ENCODE results near the gene FBXL12.
"Not testable (repeated sequence)": the region's sequence is repeated elsewhere in the genome, so short reads cannot be mapped to it uniquely, and the experiment has no call there.

FBXL12 gene, protein sequence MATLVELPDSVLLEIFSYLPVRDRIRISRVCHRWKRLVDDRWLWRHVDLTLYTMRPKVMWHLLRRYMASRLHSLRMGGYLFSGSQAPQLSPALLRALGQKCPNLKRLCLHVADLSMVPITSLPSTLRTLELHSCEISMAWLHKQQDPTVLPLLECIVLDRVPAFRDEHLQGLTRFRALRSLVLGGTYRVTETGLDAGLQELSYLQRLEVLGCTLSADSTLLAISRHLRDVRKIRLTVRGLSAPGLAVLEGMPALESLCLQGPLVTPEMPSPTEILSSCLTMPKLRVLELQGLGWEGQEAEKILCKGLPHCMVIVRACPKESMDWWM

DNA sequence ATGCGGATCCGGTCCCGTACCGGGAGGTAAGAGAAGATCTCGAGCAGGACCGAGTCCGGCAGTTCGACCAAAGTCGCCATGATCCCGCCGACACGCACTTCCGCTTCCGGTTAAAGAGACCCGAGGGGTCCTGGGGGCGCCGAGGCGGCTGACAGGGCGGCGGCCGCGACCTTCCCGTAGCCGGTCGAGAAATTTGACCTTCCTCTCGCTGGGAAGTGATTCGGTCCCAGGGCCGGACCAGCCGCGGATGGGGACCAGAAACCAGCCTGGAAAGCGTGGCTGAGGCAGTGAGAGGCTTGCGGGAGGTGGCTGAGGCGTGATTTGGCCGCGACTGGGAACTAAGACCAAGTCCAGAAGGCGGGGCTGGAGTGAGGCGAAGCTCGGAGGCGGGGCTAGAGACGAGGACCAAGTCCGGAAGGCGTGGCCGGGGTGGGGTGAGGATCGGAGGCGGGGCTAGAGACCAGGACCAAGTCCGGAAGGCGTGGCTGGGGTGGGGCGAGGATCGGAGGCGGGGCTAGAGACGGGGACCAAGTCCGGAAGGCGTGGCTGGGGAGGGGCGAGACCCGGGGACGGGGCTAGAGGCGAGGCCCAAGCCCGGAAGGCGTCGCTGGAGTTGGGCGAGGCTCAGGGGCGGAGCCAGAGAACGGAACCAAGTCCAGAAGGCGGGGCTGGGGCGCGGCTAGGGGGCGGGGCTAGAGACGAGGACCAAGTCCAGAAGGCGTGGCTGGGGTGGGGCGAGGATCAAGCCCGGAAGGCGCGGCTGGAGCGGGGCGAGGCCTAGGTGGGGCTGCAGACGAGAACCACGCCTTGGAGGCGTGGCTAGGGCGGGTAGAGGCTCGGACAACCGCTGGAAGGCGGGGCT, at the start of gene FBXL12:
Gene FBXL12 (minus strand): TSS at position 346 of the 862 bp plus-strand sequence. CDS start 266 bp downstream, at position 80.
- DNase-seq: peak; percentile 100

DNA sequence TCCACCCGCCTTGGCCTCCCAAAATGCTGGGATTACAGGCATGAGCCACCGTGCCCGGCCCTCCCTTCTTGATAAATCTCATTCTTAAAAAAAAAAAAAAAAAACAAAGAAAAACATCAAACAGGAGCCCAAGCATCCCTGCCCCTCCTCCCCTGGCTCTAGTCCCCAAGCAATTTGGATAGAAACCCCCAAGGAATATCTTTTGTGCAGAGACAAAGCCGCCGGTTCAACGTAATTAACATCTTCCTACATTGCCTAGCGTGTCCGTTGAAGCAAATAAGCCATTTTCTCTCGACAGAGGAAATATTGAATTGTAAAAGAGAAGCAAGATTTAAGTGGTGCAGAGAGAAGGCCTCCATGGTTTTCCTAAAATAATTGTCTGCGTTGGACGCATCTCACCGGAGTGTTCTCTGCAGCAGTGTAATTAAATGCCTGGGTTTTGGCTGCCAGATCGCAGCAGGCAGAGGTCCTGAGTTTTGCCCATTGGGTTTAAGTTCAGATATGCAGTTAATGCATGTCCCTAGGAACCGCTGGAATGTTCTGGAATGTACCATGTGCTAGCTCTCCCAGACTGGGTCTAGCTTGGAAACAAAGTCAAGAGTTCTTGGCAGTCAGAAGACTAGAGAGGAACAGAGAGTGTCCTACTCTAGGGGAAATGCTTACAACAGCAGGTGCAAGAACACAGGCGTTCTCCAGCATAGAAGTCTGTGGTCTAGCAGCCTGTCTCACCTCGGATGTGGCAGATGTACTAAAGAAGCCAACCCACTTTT, 47.0 kb upstream of the FBXL12 start:
- DNase-seq: peak; percentile 19

DNA sequence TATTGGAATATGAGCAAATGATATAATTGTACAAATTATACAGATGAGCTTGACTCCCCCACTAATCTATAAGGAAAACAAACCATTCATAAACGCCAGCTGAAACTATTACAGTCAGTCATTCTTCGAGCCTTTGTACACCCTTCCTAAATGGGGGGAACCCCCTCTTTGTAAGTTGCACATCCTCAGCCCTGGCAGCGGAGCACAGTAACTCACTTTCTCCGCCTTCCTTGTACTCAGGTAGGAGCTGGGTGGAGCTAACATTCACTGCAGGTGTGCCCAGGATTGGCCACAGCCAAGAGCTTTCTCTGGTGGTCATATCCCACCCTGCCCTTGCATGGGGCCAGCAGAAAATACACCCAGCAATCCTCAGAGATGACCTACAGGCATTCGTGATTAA, 44.9 kb upstream of the FBXL12 start:
- DNase-seq: peak; percentile 22

DNA sequence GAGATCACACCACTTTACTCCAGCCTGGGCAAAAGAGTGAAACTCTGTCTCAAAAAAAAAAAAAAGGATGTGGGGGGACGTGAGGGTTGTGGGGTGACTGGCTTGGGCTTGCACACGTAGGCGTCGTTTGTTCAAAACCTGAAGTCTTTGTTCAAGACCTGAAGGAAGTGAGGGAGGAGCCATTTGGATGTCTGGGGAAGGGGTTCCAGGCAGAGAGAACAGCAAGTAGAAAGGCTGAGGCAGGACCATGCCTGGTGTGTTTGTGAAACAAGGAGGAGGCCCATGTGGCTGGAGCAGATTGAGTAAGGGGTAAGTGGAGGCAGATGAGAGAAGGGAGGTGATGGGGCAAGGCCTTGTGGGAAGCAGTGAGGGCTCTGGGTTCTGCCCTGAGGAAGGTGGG, 44.1 kb upstream of the FBXL12 start:
- no peak for DNase-seq

DNA sequence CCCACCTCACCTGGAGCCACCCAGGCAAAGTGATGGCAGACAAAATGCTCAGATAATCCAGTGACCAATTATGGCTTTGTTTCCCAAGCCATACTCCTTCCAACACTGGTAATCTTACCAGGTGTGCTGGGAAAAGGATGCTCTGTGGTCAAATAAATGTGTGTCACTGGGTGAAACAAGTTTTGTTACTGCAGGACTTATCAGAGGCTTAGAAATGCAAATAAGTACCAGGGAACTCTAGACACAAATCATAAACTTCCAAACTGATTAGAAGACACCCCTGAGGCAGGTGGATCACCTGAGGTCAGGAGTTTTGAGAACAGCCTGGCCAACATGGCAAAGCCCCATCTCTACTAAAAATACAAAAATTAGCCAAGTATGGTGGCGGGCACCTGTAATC, 42.6 kb upstream of the FBXL12 start:
- DNase-seq: no peak

DNA sequence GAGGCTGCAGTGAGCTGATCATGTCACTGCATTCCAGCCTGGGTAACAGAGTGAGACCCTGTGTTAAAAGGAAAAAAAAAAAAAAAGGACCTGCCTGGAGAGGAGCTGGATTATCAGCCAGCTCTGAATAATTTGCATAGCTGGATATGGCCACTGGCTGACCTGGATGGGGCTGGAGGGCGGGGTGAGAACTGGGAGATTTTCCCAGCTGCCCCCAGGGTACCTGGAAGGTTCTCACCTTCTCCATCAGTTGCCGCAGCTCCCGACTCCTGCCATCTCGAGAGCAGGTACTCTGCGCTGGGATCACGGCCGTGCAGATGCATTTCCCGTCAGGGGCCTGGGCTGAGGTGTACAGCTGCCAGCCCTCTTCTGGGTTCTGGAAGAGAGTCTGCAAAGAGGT, 41.5 kb upstream of the FBXL12 start:
- DNase-seq: no peak

DNA sequence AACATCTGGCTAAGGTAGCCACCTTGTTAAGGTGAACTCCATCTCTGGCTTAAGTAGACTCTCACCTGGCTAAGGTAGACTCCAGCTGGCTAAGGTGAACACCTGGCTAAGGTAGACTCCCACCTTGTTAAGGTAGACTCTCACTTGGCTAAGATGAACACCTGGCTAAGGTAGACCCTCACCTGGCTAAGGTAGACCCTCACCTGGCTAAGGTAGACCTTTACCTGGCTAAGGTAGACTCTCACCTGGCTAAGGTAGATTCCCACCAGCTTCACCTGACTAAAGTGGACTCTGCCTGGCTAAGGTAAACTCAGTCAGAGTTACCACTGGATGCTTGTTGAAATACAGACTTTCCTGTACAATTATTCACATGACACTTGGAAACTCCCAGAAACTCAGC, 39.9 kb upstream of the FBXL12 start:
- DNase-seq: no peak

DNA sequence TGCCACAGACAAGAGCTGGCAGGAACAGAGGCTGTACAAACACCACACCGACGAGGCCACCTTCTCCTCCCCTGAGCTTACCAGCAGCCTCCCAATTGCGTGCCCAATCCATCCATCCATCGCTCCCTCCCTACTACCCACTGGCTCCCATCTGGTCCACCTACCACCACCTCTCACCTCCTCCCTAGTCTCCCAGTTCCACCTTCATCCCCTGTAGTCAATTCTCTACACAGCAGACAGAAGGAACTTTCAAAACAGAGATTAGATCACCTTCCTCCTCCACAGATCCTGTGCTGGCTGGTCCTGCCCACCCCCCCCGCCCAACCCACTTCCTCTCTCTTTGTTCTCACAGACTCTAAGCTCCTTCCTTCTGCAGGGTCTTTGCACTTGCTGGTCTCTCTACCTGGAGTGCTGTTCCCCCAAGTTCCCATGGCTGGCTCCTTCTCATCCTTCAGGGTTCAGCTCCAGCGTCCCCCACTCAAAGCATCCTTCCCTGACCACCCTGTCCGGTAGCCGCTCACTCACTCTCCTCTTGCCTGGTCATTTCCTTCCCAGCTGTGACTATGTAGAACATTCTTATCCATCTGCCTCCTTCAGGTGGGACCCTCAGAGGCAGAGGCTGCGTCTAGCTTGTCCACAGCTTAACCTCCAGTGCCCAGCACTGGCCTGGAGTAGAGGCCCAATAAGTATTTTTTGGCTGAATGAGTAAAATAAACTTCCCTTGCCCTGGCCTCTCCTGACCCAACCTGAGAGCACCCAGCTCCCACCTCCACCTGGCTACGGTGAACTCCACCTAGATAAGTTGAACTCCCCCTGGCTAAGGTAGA, 39.3 kb upstream of the FBXL12 start:
- DNase-seq: no peak

DNA sequence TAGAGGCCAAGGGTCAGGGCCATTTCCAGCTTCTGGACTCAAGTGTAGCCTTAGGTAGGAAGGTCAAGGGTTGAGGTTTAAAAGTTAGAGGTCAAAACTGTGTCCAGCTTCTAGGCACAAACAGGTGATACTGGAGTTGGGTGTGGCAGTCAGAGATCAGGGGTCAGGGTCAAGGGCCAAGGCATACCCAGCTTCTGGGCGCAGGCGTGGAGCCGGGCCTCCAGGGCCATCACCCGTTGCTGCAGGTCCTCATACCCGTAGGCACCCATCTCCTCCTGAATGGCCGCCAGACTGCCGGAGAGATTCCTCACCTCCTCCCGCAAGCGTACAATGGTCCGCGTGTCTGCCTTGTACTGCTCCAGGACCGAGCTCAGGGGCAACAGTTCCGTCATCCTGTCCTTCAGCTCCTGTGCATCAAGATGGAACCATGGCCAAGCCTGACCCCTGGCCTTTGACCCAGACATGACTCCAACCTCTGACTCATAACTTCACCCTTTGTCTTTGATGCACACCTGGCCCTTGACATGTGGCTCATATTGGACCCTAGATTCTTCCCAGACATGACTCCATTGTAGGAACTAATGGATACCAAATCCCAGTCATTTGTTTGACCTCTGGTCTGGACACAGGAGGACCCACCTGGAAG, 38.3 kb upstream of the FBXL12 start:
- no peak for DNase-seq

DNA sequence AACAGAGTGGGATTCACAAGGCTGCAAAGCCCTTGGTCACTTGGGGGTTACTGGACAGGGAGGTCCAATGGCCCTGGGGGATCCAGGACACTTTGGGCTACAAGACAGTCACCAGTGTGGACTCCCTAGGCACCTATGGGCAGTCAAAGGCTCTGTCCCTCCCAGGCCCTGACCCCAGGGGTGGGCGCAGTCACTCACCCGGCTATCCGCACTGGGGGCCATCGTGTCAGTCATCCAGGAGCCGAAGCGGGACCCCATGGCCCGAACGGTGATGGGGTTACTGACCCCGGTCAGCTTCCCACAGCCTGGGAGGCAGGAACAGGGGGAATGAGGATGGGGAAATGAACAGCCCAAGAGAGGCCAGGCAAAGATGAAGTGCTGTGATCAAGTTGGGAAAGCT, 37.7 kb upstream of the FBXL12 start:
- DNase-seq: no peak

DNA sequence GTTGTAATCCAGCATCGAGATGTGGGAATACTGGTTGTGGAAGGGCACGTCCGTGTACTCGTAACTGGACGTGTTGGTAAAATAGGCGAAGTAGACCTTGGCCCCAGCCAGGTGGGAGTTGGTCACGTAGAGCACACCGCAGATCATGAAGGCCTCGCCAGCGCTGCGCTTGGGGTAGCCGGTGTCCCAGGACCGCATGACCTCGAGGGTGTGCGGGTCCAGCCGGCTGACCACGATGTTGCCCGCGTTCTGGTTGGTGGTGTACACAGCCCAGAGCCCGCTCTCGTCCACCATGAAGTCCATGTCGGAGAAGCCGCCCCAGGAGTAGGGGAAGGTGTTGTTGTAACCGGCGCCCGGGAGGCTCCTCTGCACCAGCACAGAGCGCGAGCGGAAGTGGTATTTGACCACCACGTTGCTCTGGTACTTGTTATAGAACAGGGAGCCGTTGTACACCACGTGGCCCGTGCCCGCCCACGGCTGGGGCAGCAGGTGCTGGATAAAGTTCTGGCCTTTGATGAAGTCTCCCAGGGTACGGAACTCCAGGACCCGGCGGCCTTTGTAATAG, 35.5 kb upstream of the FBXL12 start:
- no peak for DNase-seq

DNA sequence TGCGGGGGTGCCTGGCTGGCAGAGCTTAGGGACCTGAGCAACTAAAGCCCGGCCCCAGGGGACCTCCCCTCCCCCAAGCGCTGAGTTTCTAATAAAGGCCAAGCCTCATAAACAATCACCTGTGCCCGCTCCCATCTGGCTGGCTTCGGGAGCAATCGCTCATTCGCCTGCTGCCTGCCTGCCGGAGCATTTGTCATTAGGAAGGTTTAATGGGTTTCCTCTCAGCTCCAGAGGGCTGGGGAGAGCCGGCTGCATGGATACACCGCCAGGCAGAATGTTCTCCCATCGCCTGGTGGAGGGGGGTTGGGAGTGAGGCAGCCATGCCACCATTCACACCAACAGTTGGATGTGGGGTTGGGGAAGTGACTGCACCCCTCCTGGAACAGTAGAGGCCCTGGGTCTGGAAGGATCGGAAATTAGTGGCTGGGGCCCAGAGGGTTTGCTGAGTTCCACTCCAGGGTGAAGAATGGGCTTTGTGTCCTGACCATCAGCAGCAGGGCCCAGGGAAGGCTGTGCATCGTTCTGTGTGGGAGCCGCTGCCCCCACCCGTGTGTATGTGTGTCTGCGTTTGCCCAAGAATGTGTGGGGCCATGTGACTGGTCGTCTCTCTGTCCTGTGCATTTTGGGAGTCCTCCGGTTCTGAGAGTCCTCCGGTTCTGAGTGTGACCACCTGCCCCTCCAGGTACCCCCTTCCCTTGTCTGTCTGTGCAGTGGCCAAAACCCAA, 31.5 kb upstream of the FBXL12 start:
- DNase-seq: no peak

DNA sequence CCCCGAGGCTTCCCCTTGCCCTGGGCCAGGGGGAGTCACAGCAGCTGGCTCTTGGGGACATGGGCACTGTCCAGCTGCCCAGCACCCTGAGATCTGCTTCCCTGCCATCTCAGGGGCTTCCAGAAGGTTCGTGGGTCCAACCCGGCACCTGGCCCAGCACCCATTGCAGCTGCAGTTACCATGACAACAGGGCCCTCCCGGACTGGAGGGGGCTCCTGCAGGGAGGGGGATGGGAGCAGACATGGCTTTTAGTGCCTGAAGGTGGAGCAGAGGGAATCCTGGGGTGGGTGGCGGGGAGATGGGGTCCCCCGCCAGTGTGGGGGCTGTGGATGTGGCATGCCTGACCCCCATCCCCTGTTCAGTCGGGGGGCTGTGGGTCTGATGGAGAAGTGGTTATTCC, 30.9 kb upstream of the FBXL12 start:
- DNase-seq: no peak

DNA sequence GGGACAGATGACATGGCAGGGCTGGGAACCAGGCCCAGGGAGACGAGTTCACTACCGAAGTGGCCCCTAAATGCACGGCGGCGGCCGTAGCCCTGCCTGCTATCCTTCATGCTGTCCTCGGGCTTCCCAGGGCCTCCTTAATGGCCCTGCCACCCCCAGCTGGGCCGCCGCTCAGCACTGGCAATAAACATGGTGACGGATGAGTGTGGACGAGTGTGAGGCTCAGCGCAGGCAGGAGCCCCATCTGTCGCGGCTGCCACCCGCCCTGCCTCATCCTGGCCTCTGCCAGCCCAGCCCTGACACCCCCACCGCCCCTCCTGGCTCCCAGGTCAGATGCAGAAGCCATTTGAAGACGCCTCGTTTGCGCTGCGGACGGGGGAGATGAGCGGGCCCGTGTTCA, 29.9 kb upstream of the FBXL12 start:
- no peak for DNase-seq

DNA sequence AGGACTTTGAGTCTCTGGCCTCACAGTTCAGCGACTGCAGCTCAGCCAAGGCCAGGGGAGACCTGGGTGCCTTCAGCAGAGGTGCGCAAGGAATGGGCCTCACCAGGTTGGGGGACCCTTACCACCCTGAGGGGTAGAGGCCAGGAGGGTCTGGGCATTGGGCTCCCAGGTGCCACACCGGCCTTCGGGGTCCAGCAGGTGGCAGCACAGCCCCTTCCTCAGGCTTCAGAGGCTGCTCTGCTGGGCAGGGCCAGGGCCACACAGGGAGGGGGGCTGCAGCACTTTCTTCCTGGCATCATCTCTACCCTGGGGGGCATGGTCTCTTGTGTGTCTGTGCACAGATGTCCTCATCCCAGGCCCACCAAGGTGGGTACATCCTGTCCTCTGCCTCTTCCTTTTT, 29.2 kb upstream of the FBXL12 start:
- peak; percentile 35 for DNase-seq

DNA sequence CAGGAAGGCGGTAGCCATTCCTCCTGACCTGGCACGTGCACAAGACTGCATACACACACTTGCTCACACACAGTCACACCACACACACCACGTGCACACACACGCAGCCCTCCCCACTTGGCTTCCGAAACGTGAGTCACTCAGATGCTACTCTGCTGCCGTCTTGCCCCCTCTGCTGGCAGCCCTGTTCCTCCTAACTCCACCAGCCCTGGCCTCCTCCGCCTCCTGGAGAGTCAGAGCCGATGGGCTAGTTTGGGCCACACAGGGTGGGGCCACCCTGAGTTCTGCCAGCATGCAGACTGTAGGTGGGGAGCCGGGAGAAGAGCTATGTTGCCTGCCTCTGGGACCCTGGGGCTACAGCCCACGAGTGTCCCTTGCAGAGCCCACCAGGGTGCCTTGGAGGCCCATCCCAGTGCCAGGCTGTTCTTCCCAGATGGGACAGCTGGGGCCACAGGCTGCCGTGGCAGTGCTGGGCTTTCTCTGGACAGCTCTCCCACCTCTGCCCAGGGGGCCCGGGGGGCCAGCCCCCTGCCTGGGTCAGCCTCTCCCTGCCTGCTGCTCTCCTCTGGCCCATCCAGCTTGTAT, 28.3 kb upstream of the FBXL12 start:
- DNase-seq: peak; percentile 57

DNA sequence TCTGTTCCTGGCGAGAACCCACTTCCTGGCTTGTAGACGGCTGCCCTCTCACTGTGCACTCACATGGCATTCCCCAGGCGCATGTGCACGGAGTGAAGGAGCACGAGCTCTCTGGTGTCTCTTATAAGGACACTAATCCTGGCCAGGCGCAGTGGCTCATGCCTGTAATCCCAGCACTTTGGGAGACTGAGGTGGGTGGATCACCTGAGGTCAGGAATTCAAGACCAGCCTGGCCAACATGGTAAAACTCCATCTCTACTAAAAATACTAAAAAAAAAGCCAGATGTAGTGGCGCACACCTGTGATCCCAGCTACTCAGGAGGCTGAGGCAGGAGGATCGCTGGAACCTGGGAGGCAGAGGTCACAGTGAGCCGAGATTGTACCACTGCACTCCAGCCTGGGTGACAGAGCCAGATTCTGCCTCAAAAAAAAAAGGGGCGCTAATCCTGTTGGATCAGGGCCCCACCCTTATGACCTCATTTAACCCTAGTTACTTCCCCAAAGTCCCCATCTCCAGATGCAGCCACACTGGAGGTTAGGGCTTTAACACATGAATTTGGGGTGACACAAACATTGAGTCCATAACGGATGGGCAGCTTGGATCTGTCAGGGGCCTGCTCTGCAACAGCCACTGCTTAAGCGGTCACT, 24.9 kb upstream of the FBXL12 start:
- DNase-seq: not testable (repeated sequence)

DNA sequence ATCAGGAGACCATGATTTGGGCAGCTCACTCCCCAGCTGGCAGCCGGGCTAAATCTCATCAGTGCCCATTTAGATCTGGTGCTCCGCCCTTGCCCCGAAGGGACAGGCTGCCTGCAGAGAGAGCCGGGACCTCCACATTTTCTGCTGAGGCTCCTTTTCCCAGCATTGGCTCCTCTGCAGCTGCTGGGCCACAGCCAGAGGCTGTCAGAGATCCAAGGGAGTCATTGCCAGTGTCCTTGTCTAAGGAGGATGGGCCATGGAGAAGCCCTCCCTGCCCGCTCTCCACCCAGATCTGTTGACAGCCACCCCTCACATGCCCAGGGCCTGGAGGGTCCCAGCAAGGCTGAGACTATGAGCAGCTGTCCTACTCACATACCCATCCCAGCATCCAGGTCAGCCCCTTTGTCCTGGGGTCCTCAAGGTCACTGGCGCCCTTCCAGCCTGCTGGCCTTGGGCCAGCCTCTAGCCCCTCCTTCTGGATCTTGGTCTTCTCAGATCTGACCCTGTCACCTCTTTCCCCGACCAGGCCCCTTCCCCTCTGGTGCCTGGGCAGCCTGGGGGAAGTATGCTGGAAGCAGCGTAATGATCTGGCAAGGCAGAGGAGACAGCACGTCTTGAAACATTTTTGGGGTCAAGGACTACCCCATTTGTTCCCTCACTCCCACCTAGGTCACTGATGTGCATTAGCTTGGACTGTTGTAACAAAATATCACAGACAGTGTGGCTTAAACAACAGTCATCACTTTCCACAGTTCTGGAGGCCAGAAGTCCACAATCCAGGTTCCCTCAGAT, 24.2 kb upstream of the FBXL12 start:
- no peak for DNase-seq

DNA sequence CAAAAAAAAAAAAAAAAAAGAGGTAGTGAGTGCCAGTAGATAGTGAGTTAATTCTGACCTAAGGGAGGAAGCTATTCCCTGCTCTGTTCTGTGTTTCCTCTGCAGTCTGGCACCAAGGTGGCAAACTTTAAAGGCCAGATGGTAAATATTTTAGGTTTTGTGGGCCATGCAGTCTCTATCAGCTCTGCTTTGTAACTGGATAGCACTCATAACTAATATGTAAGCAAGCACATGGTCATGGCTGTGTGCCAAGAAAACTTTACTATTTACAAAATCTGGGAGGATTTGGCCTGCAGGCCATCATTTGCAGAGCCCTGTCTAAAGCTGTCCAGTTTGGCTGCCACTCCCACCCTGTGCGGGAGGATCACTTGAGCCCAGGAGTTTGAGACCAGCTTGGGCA, 20.5 kb upstream of the FBXL12 start:
- no peak for DNase-seq
